A172 (cell line): ENCODE data around the gene TAAR5. TPM values are rescaled to one million over a fixed set of nuclear protein-coding genes. Genes with fewer than 3 reads are reported as not detected.
"Not testable (repeated sequence)": the region's sequence is repeated elsewhere in the genome, so short reads cannot be mapped to it uniquely, and the experiment has no call there.

Source experiments
- DNase-seq: peaks from one replicate; pipeline ENCODE4 v3.0.0-alpha.2; 2015; ENCODE audit warnings: low spot score
- total RNA-seq: library from RNA; depleted of rRNA; stranded (reverse); fragments of >200 nt; shearing (Covaris generic); gene quantifications from 2 replicates; pipeline ENCODE4 v1.2.3, GENCODE V29; 2014; rRNA removed

The TAAR5 gene
- total RNA-seq, 1 experiment from 2014 or later: not detected

- DNase-seq: no peak
These were observed 19.2 kb downstream of the TAAR5 start, which contains the start of gene TAAR6 for GRCh38 chr6:132570221-132570777. Gene TAAR6, plus strand, starts transcription at chr6:132570322. Its CDS starts 0 bp downstream, at chr6:132570322.

- DNase-seq: no peak
These were observed 20.4 kb downstream of the TAAR5 start for GRCh38 chr6:132569170-132569569.

- DNase-seq: no peak
These were observed 20.9 kb downstream of the TAAR5 start for GRCh38 chr6:132568611-132569010.

- no peak for DNase-seq
These were observed 22.0 kb downstream of the TAAR5 start for GRCh38 chr6:132567566-132567965.

GRCh38 chr6:132566404-132566803 lies 23.1 kb downstream of the TAAR5 start:
- no peak for DNase-seq

GRCh38 chr6:132560087-132560486 lies 29.5 kb downstream of the TAAR5 start:
- DNase-seq: not testable (repeated sequence)

- DNase-seq: no peak
These were observed 37.2 kb downstream of the TAAR5 start, which contains the start of gene TAAR8 for GRCh38 chr6:132552372-132552771. Gene TAAR8, plus strand, starts transcription at chr6:132552672. Its CDS starts 21 bp downstream, at chr6:132552693.

- DNase-seq: no peak
These were observed 38.3 kb downstream of the TAAR5 start for GRCh38 chr6:132551214-132551613.

GRCh38 chr6:132548746-132549463 lies 40.6 kb downstream of the TAAR5 start:
- no peak for DNase-seq

- DNase-seq: no peak
These were observed 44.7 kb downstream of the TAAR5 start for GRCh38 chr6:132544826-132545225.

Other genes starting within 250 kb of the TAAR5 start
- 18.5 and 27.5 TPM in 2 replicates for gene MOXD1, start 188.3 kb downstream of the TAAR5 start, total RNA-seq
- 27.3 and 35.6 TPM in 2 replicates for gene STX7, start 76.6 kb downstream of the TAAR5 start, total RNA-seq
- gene TAAR9, start 51.5 kb downstream of the TAAR5 start, total RNA-seq: not detected in 2 replicates
- gene TAAR8, start 37.1 kb downstream of the TAAR5 start, total RNA-seq: not detected in 2 replicates
- gene TAAR6, start 19.4 kb downstream of the TAAR5 start, total RNA-seq: not detected in 2 replicates
- gene TAAR2, start 34.5 kb upstream of the TAAR5 start, total RNA-seq: not detected in 2 replicates
- gene TAAR1, start 69.4 kb upstream of the TAAR5 start, total RNA-seq: not detected in 2 replicates
- gene VNN1, start 124.3 kb upstream of the TAAR5 start, total RNA-seq: 0.31 and 0.71 TPM in 2 replicates
- 0.19 TPM in 1 of 2 replicates, not detected in the other for gene VNN2, start 168.2 kb upstream of the TAAR5 start, total RNA-seq
- gene SLC18B1, start 208.9 kb upstream of the TAAR5 start, total RNA-seq: 6.7 and 7.3 TPM in 2 replicates
- gene RPS12, start 224.8 kb upstream of the TAAR5 start, total RNA-seq: 995 and 1,086 TPM in 2 replicates